Measurements from ENCODE around the gene ARHGEF37. TPM values are rescaled to one million over a fixed set of nuclear protein-coding genes. Genes with fewer than 3 reads are reported as not detected.

The ARHGEF37 gene
- total RNA-seq, 1 donor from 2014 or later: 17.7 TPM

DNA sequence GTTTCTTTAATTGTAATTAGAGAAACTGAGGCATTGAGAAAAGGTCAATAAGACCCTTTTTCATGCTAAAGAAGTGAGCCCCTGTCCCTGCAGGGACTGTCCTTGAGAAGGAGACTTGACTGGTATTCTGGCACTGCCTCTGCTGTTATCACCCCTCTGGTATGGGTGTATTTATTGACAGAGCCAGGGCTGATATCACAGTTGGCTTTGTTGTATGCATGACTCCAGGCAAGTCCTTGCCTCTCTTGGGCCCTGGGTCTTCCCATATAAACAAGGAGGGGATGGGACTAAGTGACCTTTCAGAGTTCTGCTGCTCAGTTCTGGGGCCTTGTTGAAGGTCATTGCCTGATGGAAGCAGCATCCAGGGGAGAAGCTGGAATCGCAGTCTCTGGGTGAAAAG, 77.0 kb downstream of the ARHGEF37 start:
- H3K4me1 ChIP-seq: no peaks in the 10 kb centered on the region
- no peaks in the 10 kb centered on the region for H3K9me3 ChIP-seq
- no peak overlapping the region for H3K4me3 ChIP-seq
- intact Hi-C loops (cut with DNase I): no loop called here
- H3K27ac ChIP-seq: no peak overlapping the region
- H3K36me3 ChIP-seq: no peaks in the 10 kb centered on the region
- no peak for DNase-seq (ENCODE audit: extremely low spot score in 2 of 2)
- TF ChIP-seq POLR2AphosphoS5 (IDR thresholded peaks at IDR 0.05; ENCODE audit: insufficient read depth in 1 of 2, low read depth in 1 of 2): no peak
- TF ChIP-seq, protein P1, sequence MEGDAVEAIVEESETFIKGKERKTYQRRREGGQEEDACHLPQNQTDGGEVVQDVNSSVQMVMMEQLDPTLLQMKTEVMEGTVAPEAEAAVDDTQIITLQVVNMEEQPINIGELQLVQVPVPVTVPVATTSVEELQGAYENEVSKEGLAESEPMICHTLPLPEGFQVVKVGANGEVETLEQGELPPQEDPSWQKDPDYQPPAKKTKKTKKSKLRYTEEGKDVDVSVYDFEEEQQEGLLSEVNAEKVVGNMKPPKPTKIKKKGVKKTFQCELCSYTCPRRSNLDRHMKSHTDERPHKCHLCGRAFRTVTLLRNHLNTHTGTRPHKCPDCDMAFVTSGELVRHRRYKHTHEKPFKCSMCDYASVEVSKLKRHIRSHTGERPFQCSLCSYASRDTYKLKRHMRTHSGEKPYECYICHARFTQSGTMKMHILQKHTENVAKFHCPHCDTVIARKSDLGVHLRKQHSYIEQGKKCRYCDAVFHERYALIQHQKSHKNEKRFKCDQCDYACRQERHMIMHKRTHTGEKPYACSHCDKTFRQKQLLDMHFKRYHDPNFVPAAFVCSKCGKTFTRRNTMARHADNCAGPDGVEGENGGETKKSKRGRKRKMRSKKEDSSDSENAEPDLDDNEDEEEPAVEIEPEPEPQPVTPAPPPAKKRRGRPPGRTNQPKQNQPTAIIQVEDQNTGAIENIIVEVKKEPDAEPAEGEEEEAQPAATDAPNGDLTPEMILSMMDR (IDR thresholded peaks at IDR 0.05): no peak
- TF ChIP-seq POLR2A (IDR thresholded peaks at IDR 0.05): no peak
- H3K27me3 ChIP-seq: no peaks in the 10 kb centered on the region

DNA sequence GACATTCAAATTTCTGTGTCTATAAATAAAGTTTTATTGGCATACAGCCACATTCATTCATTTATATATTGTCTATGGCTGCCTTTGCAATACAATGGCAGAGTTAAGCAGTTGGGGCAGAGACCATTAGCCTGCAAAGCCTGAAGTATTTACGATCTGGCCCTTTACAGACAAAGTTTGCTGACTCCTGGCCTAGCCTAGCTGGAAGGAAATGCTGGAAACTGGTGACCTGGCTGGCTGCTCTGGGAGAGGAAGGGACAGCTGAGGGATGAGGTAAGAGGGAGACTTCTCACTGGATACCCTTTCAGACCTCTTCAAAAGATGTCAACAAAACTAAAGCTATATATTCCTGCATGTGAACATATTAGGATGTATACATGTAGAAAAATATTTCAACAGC, 82.8 kb downstream of the ARHGEF37 start:
- TF ChIP-seq POLR2A (IDR thresholded peaks at IDR 0.05) (no peak), POLR2AphosphoS5 (IDR thresholded peaks at IDR 0.05; ENCODE audit: insufficient read depth in 1 of 2, low read depth in 1 of 2) (no peak)
- TF ChIP-seq, protein P1 (IDR thresholded peaks at IDR 0.05): no peak
- intact Hi-C loops (cut with DNase I): no loop called here
- Histone ChIP-seq H3K4me3 (no peak overlapping the region), H3K27ac (no peak overlapping the region), H3K27me3 (no peaks in the 10 kb centered on the region), H3K36me3 (no peaks in the 10 kb centered on the region), H3K4me1 (no peaks in the 10 kb centered on the region), H3K9me3 (no peaks in the 10 kb centered on the region)
- DNase-seq (ENCODE audit: extremely low spot score in 2 of 2): no peak

DNA sequence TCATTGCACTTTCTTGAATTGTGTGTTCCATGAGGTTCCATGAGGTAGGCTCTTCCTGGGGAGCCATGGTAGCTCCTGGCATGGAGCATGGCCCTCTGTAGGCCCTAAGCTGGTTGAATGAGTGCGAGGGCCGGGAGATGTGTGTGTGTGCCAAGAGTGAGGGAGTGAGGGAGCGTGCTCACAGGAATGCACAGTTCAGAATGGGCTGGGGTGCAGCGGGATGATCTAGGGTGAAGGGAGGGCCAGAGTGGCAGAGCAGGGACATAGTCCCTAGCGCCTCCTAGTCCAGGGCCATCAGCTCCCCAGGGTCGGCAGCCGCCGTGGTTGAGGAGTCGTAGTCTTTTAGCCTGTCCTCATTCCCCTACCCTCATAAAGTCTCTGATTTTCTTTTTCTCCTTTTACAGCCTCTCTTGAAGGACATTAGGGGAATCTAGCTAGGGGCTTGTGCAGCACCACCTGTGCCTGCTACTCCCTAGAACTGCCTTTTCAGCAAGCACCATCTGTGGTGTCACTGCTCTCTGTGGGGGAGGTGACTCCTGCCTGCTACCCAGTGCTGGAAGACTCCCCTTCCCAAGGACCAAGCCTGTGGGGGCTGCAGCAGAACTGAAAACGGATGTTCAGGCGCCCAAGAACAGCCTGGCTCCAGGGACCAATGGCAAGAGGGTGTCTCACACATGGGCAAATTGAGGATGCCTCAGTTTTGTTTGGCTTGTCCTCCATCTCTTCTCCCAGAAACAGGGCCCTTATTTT, 83.5 kb downstream of the ARHGEF37 start:
- no peak overlapping the region for H3K27ac ChIP-seq
- TF ChIP-seq, protein P1 (IDR thresholded peaks at IDR 0.05): no peak
- no peak for TF ChIP-seq POLR2A (IDR thresholded peaks at IDR 0.05)
- TF ChIP-seq POLR2AphosphoS5 (IDR thresholded peaks at IDR 0.05; ENCODE audit: insufficient read depth in 1 of 2, low read depth in 1 of 2): no peak
- intact Hi-C loops (cut with DNase I): no loop called here
- no peaks in the 10 kb centered on the region for H3K27me3 ChIP-seq
- H3K4me3 ChIP-seq: no peak overlapping the region
- H3K4me1 ChIP-seq: no peaks in the 10 kb centered on the region
- no peak for DNase-seq (ENCODE audit: extremely low spot score in 2 of 2)
- no peaks in the 10 kb centered on the region for H3K9me3 ChIP-seq
- H3K36me3 ChIP-seq: no peaks in the 10 kb centered on the region

DNA sequence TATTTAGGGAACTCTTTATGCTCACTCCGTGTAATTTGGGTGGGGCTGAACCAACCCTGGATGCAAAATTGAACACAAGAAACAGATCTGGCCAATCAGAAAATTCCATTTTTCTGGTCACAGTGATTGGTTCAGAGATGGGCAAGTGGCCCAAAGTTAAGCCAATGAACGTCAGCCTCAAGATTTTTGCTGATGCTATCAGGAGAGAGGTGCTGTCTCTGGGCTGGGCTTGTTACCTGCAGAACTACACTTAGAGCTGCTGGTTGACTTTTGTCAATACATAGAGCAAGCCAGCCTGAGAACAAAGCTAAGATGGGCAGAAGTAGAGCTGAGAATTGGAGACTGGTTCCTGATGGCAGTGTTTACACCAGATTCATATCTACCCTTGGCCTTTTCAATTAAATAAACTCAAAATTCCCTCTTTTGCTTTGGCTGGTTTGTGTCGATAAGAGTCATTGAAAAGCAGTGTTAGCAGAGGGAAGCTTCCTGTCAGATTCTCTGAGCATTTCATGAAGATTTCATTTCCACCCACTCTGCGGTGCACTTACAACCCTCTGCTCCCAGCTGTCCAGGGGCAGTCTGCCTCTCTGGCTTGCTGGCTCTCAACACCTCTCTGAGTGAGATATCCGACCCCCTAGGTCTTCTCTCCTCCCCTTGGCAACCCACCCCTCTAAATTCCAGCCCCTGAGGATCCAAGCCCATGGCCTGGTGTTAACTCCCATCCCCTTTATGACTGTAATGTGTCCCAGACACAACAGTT, 84.3 kb downstream of the ARHGEF37 start:
- intact Hi-C loops (cut with DNase I): no loop called here
- no peak for DNase-seq (ENCODE audit: extremely low spot score in 2 of 2)
- no peaks in the 10 kb centered on the region for H3K9me3 ChIP-seq
- H3K36me3 ChIP-seq: no peaks in the 10 kb centered on the region
- H3K27ac ChIP-seq: no peak overlapping the region
- TF ChIP-seq POLR2A (IDR thresholded peaks at IDR 0.05) (no peak), POLR2AphosphoS5 (IDR thresholded peaks at IDR 0.05; ENCODE audit: insufficient read depth in 1 of 2, low read depth in 1 of 2) (no peak)
- TF ChIP-seq, protein P1 (IDR thresholded peaks at IDR 0.05): no peak
- H3K27me3 ChIP-seq: no peaks in the 10 kb centered on the region
- H3K4me3 ChIP-seq: no peak overlapping the region
- H3K4me1 ChIP-seq: no peaks in the 10 kb centered on the region
